BLaER1 treated with 17β-estradiol and CSF1 and Interleukin-3, amounts not matched to agents 10 nM and 100 nM (cell line): Measurements from ENCODE around the gene EFCAB6.

ENCODE experiments used
- H3K27ac ChIP-seq, 11 experiments: shearing (Covaris generic); formaldehyde crosslinking; 2 replicates each; pipeline ENCODE4 v1.8.1; 2022
- H3K27me3 ChIP-seq, 11 experiments: shearing (Covaris generic); formaldehyde crosslinking; 2 replicates each; pipeline ENCODE4 v1.8.1; 2022
- H3K36me3 ChIP-seq, 11 experiments: shearing (Covaris generic); formaldehyde crosslinking; 2 replicates each; pipeline ENCODE4 v1.8.1; 2022
- H3K4me1 ChIP-seq, 10 experiments: shearing (Covaris generic); formaldehyde crosslinking; 2 replicates each; pipeline ENCODE4 v1.8.1; 2022
- H3K4me2 ChIP-seq, 11 experiments: shearing (Covaris generic); formaldehyde crosslinking; 2 replicates each; pipeline ENCODE4 v1.8.1; 2022
- H3K4me3 ChIP-seq, 10 experiments: shearing (Covaris generic); formaldehyde crosslinking; 2 replicates each; pipeline ENCODE4 v1.8.1; 2022
- H3K9ac ChIP-seq, 11 experiments: shearing (Covaris generic); formaldehyde crosslinking; 2 replicates each; pipeline ENCODE4 v1.8.1; 2022
- H3K9me3 ChIP-seq, 11 experiments: shearing (Covaris generic); formaldehyde crosslinking; replicated peaks in 1 of 11; 2 replicates each; pipeline ENCODE4 v1.8.1; 2022
- H4K20me1 ChIP-seq, 11 experiments: shearing (Covaris generic); formaldehyde crosslinking; 2 replicates each; pipeline ENCODE4 v1.8.1; 2022
- Cebpa-rat ChIP-seq, 11 experiments: shearing (Covaris generic); IDR thresholded peaks; 2 replicates each; pipeline ENCODE4 v1.8.1; 2022

Gene EFCAB6

DNA sequence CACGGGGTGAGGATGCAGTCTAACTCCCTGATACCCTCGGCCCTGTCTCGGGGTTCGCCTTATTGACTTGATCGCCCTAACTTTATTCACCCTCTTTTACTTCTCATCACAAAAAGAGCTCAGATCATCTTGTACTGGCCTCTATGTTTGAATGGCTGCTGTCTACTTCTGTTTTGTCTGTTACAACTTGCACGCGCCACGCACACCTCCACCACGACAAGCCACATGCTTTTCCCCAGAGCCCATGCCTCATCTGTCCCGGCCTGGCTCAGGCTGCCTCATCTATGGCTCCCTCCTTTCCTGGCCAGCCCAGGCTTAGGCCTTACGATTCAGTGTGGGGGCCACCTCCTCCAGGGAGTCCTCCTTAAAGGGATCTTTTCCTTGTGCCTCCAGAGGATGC lies 180.9 kb downstream of the EFCAB6 start:
- Histone ChIP-seq H3K4me2 (no peak overlapping the region), H3K9me3 (no peaks in the 10 kb centered on the region), H3K4me3 (no peak overlapping the region), H3K27ac (no peak overlapping the region), H3K9ac (no peak overlapping the region), H3K4me1 (peaks cover 0 to 6% (median 0%) of the 10 kb centered on the region in 10 experiments; a peak in 6 of 20 replicates), H4K20me1 (no peaks in the 10 kb centered on the region; a peak in 1 of 22 replicates), H3K27me3 (no peaks in the 10 kb centered on the region), H3K36me3 (no peaks in the 10 kb centered on the region)
- TF ChIP-seq Cebpa-rat (IDR thresholded peaks at IDR 0.05): no peak

DNA sequence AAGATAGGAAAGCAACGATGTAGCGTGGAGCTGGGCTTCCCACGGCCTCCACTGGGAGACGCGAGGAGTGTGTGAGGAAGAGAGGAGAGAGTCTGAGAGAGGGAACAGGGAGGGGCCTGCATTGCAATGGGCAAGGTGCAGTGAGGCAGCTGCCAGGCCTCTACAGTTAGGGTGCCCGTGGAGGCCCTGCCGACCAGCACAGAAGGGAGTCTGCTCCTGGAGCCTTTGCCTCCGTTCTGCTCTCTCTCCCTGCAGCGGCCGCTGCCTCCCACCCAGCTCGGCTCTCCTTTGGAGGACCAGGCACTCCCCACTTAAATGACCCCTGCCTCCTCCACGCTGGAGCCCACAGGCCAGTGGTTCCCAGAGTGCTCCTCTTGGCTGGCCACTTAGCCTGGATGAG lies 181.7 kb downstream of the EFCAB6 start:
- H3K27ac ChIP-seq: no peak overlapping the region
- no peaks in the 10 kb centered on the region for H3K27me3 ChIP-seq
- peaks cover 0 to 6% (median 0%) of the 10 kb centered on the region in 10 experiments; a peak in 6 of 20 replicates for H3K4me1 ChIP-seq
- H4K20me1 ChIP-seq: no peaks in the 10 kb centered on the region; a peak in 1 of 22 replicates
- no peak overlapping the region for H3K9ac ChIP-seq
- TF ChIP-seq Cebpa-rat (IDR thresholded peaks at IDR 0.05): no peak
- H3K4me2 ChIP-seq: no peak overlapping the region
- H3K36me3 ChIP-seq: no peaks in the 10 kb centered on the region
- H3K4me3 ChIP-seq: no peak overlapping the region
- no peaks in the 10 kb centered on the region for H3K9me3 ChIP-seq

DNA sequence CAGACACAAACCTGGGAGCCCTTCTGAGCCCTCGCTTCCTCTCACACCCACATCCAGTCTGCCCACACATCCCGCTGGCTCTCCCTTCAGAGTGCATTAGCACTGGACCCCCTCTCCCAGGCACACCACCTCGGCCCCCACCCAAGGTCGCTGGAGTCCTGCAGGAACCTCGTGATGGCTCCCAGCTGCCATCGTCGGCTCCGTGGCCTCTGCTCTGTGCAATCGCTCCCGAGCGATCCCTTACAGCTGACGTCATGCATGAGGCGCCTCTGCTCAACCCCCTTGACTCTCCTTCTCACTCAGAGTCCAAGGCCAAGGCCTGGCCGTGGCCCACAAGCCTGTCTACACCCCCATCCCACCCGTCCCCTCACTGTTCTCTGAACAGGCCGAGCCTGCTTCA lies 183.9 kb downstream of the EFCAB6 start:
- Histone ChIP-seq H3K4me3 (no peak overlapping the region), H3K9me3 (no peaks in the 10 kb centered on the region), H4K20me1 (no peaks in the 10 kb centered on the region; a peak in 1 of 22 replicates), H3K27me3 (no peaks in the 10 kb centered on the region), H3K9ac (no peak overlapping the region), H3K27ac (no peak overlapping the region), H3K4me1 (no peaks in the 10 kb centered on the region), H3K36me3 (no peaks in the 10 kb centered on the region), H3K4me2 (no peak overlapping the region)
- no peak for TF ChIP-seq Cebpa-rat (IDR thresholded peaks at IDR 0.05)

DNA sequence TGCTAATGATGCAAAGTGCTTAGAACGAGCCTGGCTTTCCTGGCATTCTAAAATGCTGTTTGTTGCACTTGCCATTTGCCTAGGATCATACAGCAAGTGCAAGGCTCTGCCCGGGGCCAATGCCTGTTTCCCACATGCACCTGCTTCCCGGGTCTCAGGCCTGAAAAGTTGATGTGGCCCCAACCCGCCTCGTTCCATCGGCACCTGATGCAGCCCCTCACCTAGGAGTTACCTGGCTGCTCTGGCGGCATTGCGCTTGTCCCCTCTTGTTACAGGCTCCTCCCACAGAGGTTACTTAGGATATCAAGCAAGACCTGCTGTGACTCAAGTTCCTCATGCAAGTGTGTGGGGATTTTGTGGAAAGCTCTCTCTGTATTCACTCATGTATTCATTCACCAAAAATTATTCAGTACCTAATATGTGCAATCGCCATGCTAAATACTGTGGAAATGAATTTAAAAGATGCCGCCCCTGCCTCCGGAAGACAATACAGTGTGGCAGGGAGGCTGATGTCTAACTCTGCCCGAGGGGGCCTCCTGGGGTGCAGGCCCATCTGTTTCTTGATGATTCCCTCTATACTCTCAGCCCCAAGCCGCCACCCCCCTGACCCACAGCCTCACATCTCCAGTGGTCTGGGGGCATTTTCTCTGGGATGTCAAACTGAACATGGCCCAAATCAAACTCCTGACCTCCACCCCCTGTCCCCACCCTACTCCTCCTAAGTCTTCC lies 184.5 kb downstream of the EFCAB6 start:
- Histone ChIP-seq H3K27me3 (no peaks in the 10 kb centered on the region), H3K36me3 (no peaks in the 10 kb centered on the region), H3K27ac (no peak overlapping the region), H4K20me1 (no peaks in the 10 kb centered on the region; a peak in 1 of 22 replicates), H3K9ac (no peak overlapping the region), H3K4me2 (no peak overlapping the region), H3K4me3 (no peak overlapping the region), H3K4me1 (no peaks in the 10 kb centered on the region), H3K9me3 (no peaks in the 10 kb centered on the region)
- TF ChIP-seq Cebpa-rat (IDR thresholded peaks at IDR 0.05): no peak

DNA sequence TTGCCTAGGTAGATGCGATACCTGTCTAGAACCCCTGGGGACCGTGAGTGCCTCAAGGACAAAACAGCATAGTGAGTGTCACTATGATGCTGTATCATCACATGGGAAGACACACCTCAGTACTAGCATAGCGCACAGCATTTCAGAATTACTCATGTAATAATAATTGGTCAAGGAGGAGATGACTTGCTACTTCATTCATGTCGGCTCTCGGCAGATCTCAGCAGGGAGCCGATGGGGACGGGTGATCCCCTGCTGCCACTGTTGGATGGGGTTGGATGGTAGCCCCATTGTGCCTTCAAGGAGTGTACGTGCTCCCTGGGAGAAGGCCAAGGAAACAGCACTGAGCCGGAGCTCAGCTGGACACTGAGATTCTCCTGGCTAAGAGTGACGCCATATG lies 186.9 kb downstream of the EFCAB6 start:
- no peak overlapping the region for H3K27ac ChIP-seq
- no peaks in the 10 kb centered on the region for H3K27me3 ChIP-seq
- H4K20me1 ChIP-seq: no peaks in the 10 kb centered on the region; a peak in 1 of 22 replicates
- no peak overlapping the region for H3K9ac ChIP-seq
- peaks cover 0 to under 1% (median 0%) of the 10 kb centered on the region in 11 experiments; a peak in 2 of 22 replicates for H3K9me3 ChIP-seq
- H3K4me1 ChIP-seq: no peaks in the 10 kb centered on the region
- H3K4me3 ChIP-seq: no peak overlapping the region
- no peak overlapping the region for H3K4me2 ChIP-seq
- TF ChIP-seq Cebpa-rat (IDR thresholded peaks at IDR 0.05): no peak
- no peaks in the 10 kb centered on the region for H3K36me3 ChIP-seq

DNA sequence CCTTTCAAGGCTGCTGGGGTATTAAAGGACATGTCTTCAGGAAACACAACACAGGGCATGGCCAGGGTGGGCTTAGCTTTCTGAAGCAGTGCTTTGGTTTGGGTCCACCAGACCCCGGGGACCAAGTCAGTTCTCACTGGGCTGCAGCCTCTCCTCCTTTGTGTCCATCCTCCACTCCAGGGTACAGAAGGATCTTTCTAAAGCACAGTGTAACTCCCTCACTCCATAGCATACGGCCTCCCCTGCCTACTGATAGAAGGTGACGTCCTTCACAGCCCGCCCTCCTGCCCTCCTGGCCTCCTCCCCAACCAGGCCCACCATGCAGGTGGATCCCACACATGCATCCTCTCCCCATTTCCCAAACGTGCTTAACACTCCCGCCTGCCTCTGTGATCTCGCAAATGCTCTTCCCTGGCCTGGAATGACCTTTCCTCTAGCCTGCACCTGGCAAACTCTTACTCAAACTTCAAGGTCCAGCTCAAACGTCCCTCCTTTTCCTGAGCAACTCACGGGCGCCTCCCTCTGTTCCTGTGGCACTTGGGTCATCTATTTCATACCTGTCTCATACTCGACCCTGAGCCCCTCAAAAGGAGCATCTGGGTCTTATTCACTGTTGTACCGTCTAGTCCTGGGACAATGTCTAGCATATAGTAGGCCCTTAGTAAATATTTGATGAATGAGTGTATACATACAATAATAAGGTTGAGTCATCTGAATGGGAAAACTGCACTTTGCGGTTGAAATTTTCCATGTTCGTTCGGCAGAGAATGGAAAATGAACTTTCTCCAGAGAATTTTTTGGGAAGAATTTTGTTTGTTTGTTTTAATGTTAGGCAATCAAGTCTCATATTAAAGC lies 187.7 kb downstream of the EFCAB6 start:
- Histone ChIP-seq H4K20me1 (no peaks in the 10 kb centered on the region; a peak in 1 of 22 replicates), H3K4me1 (no peaks in the 10 kb centered on the region), H3K4me3 (no peak overlapping the region), H3K9me3 (peaks cover 0 to 7% (median 0%) of the 10 kb centered on the region in 11 experiments; a peak in 2 of 22 replicates), H3K27me3 (no peaks in the 10 kb centered on the region), H3K9ac (no peak overlapping the region), H3K27ac (no peak overlapping the region), H3K4me2 (no peak overlapping the region), H3K36me3 (no peaks in the 10 kb centered on the region)
- no peak for TF ChIP-seq Cebpa-rat (IDR thresholded peaks at IDR 0.05)

DNA sequence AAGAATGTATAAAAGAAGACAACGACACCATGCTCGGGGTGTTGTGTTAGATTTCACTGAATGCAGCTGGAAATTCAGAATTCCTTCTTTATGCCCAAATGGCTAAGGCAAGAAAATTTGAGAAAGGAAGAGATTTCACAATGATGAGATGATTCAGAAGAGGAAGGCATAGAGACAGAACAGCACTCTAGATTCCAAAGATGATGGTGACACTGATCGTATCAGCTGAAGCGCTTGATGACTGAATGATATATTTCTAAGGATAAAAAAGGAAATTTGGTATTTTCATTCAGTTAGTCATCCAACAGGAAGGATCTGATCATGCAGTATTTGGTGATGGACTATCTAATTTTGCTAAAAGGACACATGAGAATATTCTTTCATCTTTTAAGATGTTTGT lies 189.2 kb downstream of the EFCAB6 start:
- H3K4me2 ChIP-seq: no peak overlapping the region
- H3K9ac ChIP-seq: no peak overlapping the region
- no peaks in the 10 kb centered on the region; a peak in 1 of 22 replicates for H4K20me1 ChIP-seq
- H3K36me3 ChIP-seq: no peaks in the 10 kb centered on the region
- peaks cover 0 to 7% (median 0%) of the 10 kb centered on the region in 11 experiments; a peak in 2 of 22 replicates for H3K9me3 ChIP-seq
- no peak for TF ChIP-seq Cebpa-rat (IDR thresholded peaks at IDR 0.05)
- no peaks in the 10 kb centered on the region for H3K27me3 ChIP-seq
- no peak overlapping the region for H3K4me3 ChIP-seq
- H3K27ac ChIP-seq: no peak overlapping the region
- no peaks in the 10 kb centered on the region for H3K4me1 ChIP-seq

DNA sequence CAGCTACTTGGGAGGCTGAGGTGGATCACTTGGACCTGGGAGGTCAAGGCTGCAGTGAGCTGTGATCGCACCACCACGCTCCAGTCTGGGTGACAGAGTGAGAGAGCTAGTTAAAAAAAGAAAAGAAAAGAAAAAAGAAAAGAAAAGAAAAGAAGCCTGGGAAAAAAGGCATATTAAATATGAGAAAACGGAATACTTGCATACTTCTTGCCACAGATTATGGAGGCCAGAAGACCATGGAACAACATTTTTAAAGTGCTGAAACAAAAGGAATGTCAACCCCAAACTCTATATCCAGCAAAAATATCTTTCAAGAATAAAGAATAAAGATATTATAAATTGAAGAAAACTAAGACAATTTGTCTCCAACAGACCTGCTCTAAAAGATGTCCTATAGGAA lies 191.9 kb downstream of the EFCAB6 start:
- Histone ChIP-seq H3K9me3 (peaks cover 0 to 7% (median 0%) of the 10 kb centered on the region in 11 experiments; a peak in 2 of 22 replicates), H3K27me3 (no peaks in the 10 kb centered on the region), H3K4me2 (no peak overlapping the region), H3K27ac (no peak overlapping the region), H3K36me3 (no peaks in the 10 kb centered on the region), H3K9ac (no peak overlapping the region), H3K4me1 (no peaks in the 10 kb centered on the region), H3K4me3 (no peak overlapping the region), H4K20me1 (no peaks in the 10 kb centered on the region; a peak in 1 of 22 replicates)
- TF ChIP-seq Cebpa-rat (IDR thresholded peaks at IDR 0.05): no peak

DNA sequence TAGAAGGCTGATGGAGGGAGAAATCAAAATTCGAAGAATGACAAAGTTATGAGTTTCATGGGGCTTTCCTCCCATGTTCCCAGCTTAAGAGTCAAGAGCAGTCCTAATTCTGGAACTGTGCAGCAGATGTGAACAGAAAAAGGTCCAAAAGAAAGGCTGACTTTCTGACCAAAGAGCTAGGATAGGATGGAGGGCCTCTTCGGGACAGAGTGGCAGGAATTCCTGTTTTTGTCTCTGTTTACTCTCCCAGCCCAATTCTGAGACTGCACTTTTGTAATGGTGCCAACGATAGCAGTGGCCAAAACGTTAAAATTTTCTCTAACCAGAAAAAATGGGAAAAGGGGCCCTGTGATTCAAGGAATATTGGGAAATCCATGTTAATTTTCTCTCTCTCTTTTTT lies 193.6 kb downstream of the EFCAB6 start:
- Histone ChIP-seq H3K4me3 (no peak overlapping the region), H3K9me3 (peaks cover 0 to 7% (median 0%) of the 10 kb centered on the region in 11 experiments; a peak in 2 of 22 replicates), H4K20me1 (no peaks in the 10 kb centered on the region), H3K4me1 (no peaks in the 10 kb centered on the region), H3K27me3 (no peaks in the 10 kb centered on the region), H3K4me2 (no peak overlapping the region), H3K9ac (no peak overlapping the region), H3K27ac (no peak overlapping the region), H3K36me3 (no peaks in the 10 kb centered on the region)
- no peak for TF ChIP-seq Cebpa-rat (IDR thresholded peaks at IDR 0.05)
